Forelimb muscle (tissue), 1 donor: ENCODE measurements around the gene MT1E. TPM values are rescaled to one million over a fixed set of nuclear protein-coding genes. Genes with fewer than 3 reads are reported as not detected.
"Not testable (repeated sequence)": the region's sequence is repeated elsewhere in the genome, so short reads cannot be mapped to it uniquely, and the experiment has no call there.

Experiments
- DNase-seq: peaks from one replicate; pipeline ENCODE4 v3.0.0-alpha.2; 2013; ENCODE audit warnings: low read depth
- polyA plus RNA-seq: library from polyadenylated mRNA; unstranded; fragments of 120-200 nt; gene quantifications from one replicate; pipeline ENCODE4 v1.2.1, GENCODE V29; 2013; ENCODE audit not compliant: insufficient read length

MT1E gene
- polyA plus RNA-seq: 15.4 TPM

DNA sequence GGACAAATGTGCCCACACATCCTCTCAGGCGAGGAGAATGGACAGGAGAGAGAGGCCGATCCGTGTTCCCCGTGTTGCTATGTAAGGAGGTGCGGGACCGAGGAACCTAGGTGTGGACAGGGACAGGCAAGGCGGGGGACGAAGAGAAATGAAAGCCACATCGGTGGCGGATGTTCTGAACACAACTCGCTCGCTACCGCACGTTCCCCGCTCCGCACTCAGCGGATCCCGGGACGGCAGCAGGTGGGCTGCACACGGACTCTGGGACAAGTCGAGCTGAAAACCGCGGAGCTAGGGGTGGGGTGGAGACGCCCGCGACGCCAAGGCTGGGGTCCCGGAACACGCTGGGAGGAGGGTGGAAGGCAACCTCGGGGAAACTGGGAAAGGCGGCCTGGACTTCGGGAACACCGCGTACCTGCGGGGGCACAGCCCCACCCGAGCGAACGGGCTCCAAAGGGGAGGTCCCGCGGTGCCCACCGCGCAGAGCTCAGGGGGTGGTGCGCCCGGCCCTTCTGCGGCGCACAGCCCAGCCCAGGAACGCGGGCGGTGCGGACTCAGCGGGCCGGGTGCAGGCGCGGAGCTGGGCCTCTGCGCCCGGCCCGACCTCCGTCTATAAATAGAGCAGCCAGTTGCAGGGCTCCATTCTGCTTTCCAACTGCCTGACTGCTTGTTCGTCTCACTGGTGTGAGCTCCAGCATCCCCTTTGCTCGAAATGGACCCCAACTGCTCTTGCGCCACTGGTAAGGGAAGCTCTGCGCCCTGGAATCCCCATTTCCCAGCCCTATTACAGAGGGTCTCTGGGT lies at the start of gene MT1E:
Gene MT1E (plus strand): TSS at position 642 of the 803 bp plus-strand sequence. CDS start 71 bp downstream, at position 713.
- no peak for DNase-seq

DNA sequence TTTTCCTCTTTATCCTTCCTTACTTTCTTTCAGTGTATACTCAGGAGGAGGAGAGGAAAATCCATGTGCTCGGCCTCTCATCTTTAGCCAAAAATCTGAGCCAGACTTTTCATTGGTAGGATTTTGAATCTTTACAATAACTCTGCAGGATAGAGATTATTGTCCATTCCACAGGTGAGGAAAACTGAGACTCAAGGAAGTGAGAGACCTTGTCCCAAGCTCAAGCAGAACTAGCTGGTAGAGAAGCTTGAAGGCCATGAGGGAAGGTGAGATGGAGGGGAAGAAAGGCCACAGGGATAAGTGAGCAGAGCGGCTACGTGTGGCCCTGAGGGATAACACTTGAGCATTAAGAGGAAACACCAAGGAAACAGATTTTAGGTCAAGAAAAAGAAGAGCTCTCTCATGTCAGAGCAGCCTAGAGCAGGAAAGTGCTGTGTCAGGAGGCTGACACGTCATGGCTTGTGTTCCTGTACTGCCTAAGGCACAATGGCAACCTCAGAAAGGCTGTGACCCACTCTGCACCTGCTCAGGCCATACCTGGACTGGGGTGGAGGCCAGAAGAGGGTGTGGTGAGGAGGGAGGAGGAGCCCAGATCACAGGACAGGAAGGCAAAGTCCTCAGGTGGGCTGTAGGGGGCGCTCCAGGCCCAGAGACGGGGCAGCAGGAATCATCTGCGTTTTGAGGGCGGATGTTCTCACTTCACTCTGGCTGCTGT lies 48.8 kb upstream of the MT1E start:
- no peak for DNase-seq

DNA sequence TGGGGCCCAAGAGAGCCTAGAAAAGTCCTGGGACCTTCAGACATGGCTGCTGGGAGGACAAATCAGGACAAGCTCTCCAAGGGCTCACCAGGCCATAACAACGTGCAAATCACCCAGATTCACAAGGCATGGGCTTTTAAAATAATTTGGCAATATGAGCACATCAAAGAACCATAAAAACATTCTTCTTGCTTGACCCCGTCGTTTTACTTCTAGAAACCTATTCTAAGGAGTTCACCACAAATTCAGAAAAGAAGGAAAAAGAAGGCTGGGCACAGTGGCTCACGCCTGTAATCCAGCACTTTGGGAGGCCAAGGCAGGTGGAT lies 48.3 kb upstream of the MT1E start:
- no peak for DNase-seq

DNA sequence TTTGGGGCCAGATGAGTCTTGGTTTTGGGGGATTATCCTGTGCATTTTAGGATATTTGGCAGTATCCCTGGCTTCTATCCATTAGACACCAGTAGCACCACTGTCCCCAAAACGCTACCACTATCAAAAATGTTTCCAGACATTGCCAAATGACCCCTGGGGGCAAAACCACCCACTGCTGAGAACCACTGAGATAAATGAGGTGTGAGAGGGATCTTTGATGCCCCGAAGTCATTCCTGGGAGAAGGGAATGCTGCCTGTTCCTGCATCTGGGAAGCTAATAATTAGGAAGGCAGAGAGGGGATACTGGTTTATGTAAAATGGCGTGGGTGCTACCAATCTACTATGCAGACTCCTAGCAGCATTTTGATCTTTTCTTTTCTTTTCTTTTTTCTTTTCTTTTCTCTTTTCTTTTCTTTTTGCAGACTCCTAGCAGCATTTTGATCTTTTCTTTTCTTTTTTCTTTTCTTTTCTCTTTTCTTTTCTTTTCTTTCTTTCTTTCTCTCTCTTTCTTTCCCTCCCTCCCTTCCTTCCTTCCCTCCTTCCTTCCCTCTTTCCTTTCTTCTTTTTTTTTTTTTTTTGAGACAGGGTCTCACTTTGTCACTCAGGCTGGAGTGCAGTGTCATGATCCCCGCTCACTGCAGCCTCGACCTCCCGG lies 45.1 kb upstream of the MT1E start:
- no peak for DNase-seq

DNA sequence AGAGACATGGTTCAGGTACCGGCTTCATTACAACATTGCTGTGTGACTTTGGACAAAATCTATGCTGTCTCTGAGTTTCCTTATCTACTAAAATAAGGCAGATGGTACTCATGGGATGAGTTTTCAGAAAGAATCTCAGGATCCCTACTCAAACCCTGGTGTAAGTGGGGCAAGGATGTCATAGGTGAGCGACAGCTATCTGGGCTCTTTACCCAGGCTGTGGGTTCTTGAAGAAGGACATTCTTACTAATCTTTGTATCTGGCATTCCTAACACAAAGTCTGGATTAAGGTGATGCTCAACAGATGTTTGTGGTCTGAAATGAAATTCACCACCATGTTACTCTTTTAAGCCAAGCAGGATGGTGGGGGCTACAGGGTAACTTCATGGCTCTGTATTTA lies 42.7 kb upstream of the MT1E start:
- DNase-seq: not testable (repeated sequence)

DNA sequence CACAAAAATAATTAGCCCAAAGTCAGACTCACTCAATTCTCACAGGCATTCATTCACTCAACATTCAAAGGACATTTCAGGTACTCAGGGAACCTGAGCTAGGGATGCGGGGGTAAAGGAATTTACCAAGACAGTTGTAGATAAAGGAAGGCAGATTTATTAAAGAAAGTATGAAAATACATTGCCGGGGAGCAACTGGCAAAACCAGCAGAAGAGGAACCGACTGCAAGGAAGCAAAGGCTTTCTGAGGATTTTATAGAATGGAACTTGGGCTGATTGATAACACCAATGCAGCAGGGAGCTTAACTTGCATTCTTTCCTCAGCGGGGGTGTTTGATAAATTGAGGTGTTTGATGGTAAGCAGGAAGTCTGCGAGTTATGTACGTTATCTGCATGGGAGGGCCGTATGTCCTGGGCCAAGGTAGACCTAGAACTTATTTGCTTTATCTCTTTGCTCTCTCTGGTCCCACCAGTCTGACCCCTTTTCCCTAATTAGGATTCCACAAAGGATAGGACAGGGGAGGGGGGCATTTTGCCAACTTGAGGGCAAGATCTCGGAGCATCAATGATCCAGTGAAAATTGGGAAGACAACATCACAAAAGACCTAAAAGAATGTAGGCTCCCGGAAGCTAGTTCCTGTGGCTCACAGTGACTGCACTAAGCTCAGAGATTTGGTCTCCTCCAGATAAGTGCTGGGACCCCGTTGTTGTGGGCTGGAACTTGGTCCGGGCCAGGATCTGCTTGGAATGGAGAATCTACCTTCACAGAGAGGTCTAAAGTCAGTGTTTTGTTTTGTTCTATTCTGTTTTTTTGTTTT lies 42.0 kb upstream of the MT1E start:
- DNase-seq: no peak

DNA sequence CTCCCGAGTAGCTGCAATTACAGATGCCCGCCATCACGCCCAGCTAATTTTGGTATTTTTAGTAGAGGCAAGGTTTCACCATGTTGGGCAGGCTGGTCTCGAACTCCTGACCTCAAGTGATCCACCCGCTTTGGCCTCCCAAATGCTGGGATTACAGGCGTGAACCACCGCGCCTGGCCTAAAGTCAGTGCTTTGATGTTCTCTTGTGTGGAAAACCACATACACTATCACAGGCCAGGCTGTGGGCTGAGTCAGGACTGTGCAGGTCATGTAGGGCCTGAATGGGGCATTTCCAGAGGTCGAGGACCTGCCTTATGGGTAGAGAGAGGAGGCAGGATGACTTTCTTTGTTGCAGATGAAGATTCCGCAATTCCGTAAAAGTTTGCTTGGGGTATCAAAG lies 41.3 kb upstream of the MT1E start:
- no peak for DNase-seq

DNA sequence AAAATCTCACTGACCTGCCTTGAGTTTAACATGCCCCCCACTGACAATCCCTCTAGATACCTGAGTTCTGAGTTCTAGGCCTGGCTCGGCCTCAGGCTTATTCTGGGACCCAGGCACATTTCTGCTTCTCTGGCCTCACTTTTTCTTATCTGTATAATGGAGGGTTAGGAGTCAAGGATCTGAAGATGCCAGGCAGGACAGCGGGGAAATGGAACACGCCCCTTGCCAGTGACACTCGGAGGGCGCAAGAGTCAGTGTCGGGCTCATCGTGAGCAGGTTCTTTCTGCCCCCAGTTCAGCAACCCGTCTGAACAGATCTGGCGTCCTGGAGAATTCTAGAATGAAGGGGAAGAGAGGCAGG lies 36.8 kb upstream of the MT1E start:
- no peak for DNase-seq

DNA sequence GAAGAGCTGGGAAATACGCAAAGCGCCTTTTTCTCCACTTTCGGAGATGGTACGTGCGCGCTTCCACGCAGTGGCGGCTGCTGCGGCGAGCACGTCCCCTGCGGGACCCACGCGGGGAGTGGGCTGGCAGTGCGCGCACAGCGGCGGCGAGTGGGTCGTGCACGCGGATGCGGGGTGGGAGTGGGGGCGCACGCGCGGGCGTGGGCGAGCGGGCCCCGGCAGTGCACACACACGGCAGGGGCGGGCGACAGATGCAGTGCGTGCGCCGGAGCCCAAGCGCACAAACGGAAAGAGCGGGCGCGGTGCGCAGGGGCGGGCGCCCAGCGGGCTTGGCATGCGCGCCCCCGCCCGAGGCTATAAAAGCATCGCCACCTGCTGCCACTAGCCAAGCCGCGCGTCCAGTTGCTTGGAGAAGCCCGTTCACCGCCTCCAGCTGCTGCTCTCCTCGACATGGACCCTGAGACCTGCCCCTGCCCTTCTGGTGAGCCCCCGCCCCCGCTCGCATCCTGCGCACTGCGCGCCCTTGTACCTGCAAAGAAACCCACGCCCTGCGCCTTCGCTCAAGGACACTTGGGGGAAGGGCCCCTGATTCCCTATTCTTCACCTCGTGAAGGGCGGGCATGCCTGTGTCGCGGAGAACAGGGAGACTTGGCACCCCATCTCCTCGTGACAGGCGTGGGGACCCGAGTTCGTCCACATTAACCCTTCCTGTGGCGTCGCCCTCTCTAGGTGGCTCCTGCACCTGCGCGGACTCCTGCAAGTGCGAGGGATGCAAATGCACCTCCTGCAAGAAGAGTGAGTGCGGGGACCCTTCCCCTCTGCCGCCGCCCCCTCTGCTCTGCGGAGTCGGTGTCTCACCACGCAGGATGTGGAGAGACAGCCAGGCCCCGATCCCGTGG lies 36.2 kb upstream of the MT1E start, which contains the start of gene MT3:
Gene MT3 (plus strand): TSS at position 388 of the 899 bp plus-strand sequence. CDS start 63 bp downstream, at position 451.
- DNase-seq: no peak

DNA sequence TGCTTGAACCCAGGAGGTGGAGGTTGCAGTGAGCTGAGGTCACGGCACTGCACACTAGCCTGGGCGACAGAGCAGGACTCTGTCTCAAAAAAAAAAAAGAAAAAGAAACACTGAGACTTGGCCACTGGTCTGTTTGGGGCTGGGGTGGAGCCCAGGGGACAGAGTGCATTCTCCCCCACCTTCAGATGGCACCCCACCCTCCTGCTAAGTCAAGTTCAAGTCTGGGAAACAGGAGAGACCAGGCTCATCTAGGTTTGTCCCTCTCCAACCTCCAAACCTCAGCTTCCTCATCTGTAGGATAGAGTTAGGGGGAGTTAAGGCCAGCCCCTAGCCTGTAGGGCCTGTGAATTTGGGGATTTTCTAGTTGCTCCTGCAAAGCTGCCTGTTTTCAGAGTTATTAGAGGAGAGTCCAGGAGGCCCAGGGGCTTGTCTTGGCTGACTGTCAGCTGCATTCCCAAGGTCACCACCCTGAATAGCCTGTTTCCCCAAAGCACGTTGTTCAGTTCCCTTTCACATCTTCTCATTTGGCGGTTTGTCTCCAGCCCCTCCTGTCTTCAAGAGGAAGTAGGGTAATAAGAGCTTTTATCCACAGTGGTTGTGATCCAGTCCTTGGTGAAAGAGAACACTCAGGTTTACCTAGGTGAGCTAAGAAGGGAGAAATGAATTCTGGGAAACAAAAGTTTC lies 34.1 kb upstream of the MT1E start:
- DNase-seq: no peak

DNA sequence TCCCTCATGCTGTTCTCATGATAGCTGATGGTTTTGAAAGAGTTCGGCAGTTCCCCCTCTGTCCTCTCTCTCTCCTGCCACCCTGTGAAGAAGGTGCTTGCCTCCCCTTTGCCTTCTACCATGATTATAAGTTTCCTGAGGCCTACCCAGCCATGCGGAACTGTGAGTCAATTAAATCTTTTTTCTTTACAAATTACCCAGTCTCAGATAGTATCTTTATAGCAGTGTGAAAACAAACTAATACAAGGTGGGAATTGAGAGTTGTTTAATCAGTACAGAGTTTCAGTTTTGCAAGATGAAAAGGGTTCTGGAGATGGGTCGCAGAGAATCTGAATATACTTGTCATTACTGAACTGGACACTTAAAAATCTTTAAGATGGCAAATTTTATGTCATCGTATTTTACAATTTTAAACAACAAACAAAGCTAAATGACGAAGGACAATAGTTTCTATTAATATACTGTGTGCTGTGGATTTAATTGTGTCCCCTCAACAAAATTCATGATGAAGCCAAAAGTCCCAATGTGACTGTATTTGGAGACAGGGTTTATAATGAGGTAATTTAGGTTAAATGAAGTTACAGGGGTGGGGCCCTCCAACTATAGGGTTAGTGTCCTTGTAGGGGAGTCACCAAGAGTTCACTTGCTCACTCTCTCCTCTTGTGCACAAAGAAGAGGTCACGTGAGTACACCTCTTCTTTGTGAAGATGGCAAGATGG lies 31.8 kb upstream of the MT1E start:
- DNase-seq: no peak

DNA sequence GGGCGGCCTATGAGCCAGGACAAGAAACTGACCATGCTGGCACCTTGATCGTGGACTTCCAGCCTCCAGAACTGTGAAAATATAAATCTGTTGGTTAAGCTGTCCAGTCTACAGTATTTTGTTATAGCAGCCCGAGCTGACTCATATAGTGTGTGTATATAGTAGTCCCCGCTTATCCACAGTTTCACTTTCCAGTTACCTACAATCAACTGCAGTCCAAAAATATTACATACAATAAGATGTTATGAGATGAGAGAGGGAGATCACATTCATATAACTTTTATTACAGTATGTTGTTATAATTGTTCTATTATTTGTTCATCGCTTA lies 31.3 kb upstream of the MT1E start:
- DNase-seq: no peak

DNA sequence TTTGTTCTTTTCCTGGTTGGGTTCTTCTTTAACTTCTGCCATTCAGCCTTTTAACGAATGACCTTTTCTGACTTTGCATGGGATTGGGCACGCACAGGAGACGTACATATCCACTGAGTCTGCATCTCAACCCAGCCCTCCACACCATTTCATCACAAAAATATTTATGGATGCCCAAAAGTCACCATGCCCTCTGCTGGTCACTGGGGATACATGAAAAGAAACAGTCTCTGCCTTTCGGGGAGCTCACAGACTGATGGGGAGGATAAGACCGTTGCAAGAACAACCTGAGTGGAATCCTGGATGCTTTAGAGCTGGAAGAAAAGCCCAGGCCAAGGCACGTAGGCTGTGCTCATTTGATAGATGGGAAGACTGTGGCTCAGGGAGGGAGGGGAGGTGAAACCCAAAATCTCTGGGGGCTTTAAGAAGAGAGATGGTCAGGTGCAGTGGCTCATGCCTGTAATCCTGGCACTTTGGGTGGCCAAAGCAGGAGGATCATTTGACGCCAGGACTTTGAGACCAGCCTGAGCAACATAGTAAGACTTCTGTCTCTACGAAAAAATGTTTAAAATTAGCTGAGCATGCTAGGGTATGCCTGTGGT lies 25.1 kb upstream of the MT1E start:
- DNase-seq: no peak

DNA sequence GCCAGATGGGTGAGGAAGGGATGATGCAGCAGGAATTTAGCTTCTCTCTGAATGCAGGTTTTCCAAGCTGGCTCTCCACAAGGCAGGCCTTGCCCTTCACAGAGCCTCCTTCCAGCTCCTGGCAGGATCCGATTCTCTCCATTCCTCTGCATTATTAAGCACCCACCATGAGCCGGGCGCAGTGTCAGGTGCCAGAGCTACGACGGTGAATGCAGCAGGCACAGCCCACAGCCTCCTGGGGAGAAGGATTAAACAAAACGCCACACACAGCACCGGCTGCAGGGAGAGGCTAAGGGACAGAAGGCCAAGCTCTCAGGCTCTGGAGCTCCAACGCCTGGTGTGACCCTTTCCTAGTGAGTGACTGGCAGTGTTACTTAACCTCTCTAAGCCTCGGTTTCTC lies 24.3 kb upstream of the MT1E start:
- DNase-seq: no peak

DNA sequence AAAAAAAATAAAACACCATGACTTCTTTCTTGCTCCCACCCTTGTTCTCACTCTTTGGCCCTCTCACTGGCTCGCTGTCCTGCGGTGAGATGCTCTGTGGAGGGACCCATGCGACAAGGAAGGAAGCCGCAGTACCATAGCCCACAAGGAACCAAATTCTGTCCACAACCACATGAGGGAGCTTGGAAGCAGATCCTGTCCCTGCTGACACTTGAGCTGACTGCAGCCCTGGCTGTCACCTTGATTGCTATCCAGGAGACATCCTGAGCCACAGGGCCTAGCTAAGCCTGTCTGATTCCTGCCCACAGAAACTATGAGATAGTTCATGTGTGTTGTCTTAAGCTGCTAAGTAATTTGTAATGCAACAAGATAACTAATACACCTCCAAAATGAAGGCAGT lies 22.0 kb upstream of the MT1E start:
- no peak for DNase-seq

DNA sequence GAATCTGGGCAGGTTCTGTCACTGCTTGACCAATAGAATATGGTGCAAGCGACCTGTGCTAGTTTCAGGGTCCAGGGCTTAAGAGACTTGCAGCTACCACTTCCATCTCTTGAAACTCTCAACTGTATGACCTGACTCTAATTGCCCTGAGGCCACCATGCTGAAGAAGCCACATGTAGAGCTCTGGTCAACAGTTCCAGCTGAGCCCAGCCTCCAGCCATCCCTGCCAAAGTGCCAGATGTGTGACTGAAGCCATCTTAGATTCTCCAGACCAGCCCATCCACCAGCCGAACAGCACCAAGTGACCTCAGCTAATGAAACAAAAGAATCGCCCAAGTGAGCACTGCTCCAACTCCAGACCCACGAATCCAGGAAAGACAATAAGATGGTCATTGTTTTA lies 20.6 kb upstream of the MT1E start:
- DNase-seq: no peak

DNA sequence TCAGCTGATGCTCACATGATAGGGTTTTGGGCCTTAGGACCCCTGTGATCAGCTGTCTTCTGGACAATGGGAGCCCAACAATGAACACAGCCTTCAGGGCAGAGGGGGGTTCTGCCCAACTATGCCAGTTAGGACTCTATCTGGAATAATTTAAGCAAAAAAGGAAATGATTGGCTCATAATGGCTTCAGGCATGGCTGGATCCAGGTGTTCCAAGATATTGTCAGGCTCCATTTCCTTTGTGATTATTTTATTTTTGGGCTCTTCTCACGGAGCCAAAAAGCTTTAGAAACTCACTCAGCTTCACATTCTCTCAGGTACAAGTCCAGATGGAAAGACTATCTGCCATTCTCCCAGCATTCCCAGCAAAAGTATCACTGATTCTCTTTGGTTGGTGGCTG lies 20.1 kb upstream of the MT1E start:
- DNase-seq: no peak

DNA sequence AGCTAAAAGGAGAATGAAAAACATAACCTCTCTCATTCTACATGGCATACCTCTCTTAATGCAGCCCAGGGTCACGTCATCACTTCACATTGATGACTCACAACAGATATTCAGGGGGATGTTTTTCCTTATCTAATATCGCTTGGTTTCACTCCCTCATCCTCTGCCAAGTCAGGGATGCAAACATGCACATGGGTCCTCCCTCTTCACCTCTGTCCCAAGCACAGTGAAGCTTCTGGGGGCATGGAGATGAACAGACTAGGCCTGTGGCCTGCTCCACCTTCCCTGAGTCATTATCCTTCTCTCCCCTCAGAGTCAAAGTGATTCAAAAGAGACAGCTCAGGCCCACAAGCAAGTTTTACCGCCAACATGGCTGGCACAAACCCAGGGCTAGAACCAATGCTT lies 19.5 kb upstream of the MT1E start:
- DNase-seq: no peak

DNA sequence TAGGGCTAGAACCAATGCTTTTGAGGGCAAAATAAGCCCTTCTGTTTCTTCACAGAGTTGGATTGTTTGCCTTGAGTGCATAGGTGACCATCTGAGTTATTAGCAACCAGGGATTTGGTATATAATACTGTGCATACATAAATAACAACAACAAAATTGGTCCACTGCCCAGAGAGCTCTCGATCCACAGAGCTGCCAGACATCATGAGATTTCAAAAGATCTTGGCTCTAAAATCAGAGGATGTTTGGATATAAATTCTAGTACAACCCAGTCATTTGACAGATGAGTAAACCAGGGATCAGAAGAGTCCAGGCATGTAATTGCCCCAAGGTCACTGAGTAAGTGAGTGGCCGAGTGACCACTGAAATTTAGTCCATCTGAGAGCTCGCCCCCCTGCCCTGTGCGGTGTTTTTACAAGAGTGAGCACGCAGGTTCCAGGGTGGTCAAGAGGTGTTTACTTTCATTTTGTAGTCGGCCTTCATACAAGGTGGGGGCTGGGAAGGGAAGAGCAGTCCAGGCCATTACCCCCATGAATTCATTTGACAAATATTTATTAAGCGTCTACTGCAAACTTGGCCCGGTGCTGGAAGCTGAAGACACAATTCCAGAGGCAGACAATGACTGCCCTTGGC lies 19.0 kb upstream of the MT1E start:
- DNase-seq: no peak
